HEK293 (cell line): ENCODE data around the gene MRGPRE.

Experiments
- CTCF ChIP-seq: fragments of 450-650 bp; formaldehyde crosslinking; IDR thresholded peaks from 2 replicates; pipeline ENCODE4 v1.5.1; 2016; ENCODE audit warnings: missing biosample characterization, missing genetic modification characterization
- ELK4 ChIP-seq: IDR thresholded peaks from 2 replicates; pipeline ENCODE4 v1.6.1; 2011; ENCODE audit warnings: mild to moderate bottlenecking, low read depth, low read length, borderline replicate concordance
- REST ChIP-seq: fragments of 450-650 bp; formaldehyde crosslinking; IDR thresholded peaks from 2 replicates; pipeline ENCODE4 v1.5.1; 2016; ENCODE audit warnings: missing biosample characterization, missing genetic modification characterization
- TSHZ1 ChIP-seq: fragments of 450-650 bp; formaldehyde crosslinking; IDR thresholded peaks from 2 replicates; pipeline ENCODE4 v1.5.1; 2016; ENCODE audit warnings: missing biosample characterization, missing genetic modification characterization, borderline replicate concordance
- ZFP37 ChIP-seq: fragments of 450-650 bp; formaldehyde crosslinking; IDR thresholded peaks from 2 replicates; pipeline ENCODE4 v1.5.1; 2016; ENCODE audit warnings: missing biosample characterization, missing genetic modification characterization
- ZNF114 ChIP-seq: fragments of 450-650 bp; formaldehyde crosslinking; IDR thresholded peaks from 2 replicates; pipeline ENCODE4 v1.5.0; 2017; ENCODE audit warnings: missing biosample characterization, missing genetic modification characterization
- ZNF362 ChIP-seq: fragments of 450-650 bp; formaldehyde crosslinking; IDR thresholded peaks from 2 replicates; pipeline ENCODE4 v1.5.1; 2016; ENCODE audit warnings: missing biosample characterization, missing genetic modification characterization
- ZNF366 ChIP-seq: fragments of 450-650 bp; formaldehyde crosslinking; conservative IDR thresholded peaks from 2 replicates; pipeline ENCODE4 v1.5.1; 2016; ENCODE audit warnings: missing biosample characterization, missing genetic modification characterization
- ZNF391 ChIP-seq: fragments of 450-650 bp; formaldehyde crosslinking; IDR thresholded peaks from 2 replicates; pipeline ENCODE4 v1.5.1; 2016; ENCODE audit warnings: low read depth, missing biosample characterization, missing genetic modification characterization, borderline replicate concordance
- ZNF623 ChIP-seq: fragments of 450-650 bp; formaldehyde crosslinking; IDR thresholded peaks from 2 replicates; pipeline ENCODE4 v1.5.1; 2016; ENCODE audit warnings: missing biosample characterization, missing genetic modification characterization

GRCh38 chr11:3202759-3203158, 29.5 kb downstream of the MRGPRE start:
- TF ChIP-seq ZNF391 (no peak), ZNF114 (tag by site-specific recombination) (no peak), ZNF366 (tag by site-specific recombination) (no peak), REST (tag by site-specific recombination) (no peak), ZFP37 (tag by site-specific recombination) (no peak), ELK4 (no peak), CTCF (tag by site-specific recombination) (no peak), TSHZ1 (tag by site-specific recombination) (no peak), ZNF623 (tag by site-specific recombination) (no peak), ZNF362 (tag by site-specific recombination) (no peak)
